ENCODE measurements around the gene CTSF. TPM values are rescaled to one million over a fixed set of nuclear protein-coding genes. Genes with fewer than 3 reads are reported as not detected.
"Not testable (repeated sequence)": the region's sequence is repeated elsewhere in the genome, so short reads cannot be mapped to it uniquely, and the experiment has no call there.

Gene CTSF
- total RNA-seq, 1 experiment from 2014 or later = 0.34 TPM

DNA sequence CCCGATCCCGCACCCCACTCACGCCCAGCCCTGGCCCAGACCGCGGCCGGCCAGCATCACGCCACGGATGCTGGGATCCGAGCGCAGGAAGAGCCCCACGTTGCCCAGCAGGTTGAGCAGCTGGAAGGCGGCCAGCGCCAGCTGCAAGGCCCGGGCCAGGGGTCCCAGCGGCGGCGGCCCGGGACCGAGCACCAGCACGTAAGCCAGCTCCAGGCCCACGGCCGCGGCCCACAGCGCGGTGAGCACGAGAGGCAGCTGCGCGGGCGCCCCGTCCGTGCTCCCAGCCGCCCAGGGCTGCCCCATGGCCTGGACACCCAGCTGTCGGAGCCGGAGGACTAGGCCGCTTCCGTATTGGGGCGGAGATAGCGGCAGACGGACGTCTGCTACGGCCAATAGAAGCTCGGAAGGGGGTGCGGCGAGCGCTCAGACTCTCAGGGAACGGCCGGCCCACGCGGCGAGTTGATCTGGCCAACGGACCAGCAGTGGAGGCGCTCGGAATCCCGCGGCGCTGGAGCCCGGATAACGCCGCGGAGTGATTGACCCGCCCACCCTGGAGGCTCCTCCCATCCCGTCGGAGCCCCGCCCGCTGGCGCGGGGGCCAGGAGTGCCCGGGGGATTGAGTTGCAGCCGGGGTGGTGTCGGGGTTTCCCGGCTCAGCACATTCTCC is 22.6 kb downstream of the CTSF start, which contains the start of gene ZDHHC24 (continued):
- TF ChIP-seq, protein P1, sequence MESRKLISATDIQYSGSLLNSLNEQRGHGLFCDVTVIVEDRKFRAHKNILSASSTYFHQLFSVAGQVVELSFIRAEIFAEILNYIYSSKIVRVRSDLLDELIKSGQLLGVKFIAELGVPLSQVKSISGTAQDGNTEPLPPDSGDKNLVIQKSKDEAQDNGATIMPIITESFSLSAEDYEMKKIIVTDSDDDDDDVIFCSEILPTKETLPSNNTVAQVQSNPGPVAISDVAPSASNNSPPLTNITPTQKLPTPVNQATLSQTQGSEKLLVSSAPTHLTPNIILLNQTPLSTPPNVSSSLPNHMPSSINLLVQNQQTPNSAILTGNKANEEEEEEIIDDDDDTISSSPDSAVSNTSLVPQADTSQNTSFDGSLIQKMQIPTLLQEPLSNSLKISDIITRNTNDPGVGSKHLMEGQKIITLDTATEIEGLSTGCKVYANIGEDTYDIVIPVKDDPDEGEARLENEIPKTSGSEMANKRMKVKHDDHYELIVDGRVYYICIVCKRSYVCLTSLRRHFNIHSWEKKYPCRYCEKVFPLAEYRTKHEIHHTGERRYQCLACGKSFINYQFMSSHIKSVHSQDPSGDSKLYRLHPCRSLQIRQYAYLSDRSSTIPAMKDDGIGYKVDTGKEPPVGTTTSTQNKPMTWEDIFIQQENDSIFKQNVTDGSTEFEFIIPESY (IDR thresholded peaks at IDR 0.05; ENCODE audit: extremely low read depth, insufficient replicate concordance, low read length) = peak; percentile 79
- TF ChIP-seq EZH2phosphoT487 (IDR thresholded peaks at IDR 0.05; ENCODE audit: borderline replicate concordance) = no peak

DNA sequence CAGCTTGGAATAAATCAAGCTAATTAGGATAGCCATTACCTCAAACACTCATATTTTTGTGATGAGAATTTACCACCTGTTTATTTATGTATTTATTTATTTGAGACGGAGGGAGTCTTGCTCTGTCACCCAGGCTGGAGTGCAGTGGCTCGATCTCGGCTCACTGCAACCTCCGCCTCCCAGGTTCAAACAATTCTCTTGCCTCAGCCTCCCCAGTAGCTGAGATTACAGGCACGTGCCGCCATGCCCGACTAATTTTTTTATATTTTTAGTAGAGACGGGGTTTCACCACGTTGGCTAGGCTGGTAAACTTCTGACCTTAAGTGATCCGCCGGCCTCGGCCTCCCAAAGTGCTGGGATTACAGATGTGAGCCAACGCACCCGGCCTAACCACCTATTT is 23.5 kb downstream of the CTSF start:
- H2AFZ ChIP-seq (ENCODE audit: low read depth, low read length, poor library complexity, severe bottlenecking); H3K36me3 ChIP-seq (ENCODE audit: control insufficient read depth in 1 of 2, insufficient read depth in 2 of 2, low read length in 2 of 2); H3K27me3 ChIP-seq (ENCODE audit: insufficient read depth, low read length); H3K9me2 ChIP-seq (ENCODE audit: insufficient read depth); H3K27ac ChIP-seq (ENCODE audit: low read depth, low read length); CTCF ChIA-PET; DNase-seq (ENCODE audit: low read depth, low spot score); H3K9me3 ChIP-seq (ENCODE audit: control insufficient read depth in 1 of 2, insufficient read depth in 1 of 2, low read depth in 1 of 2, low read length in 2 of 2); H4K20me1 ChIP-seq (ENCODE audit: insufficient read depth); intact Hi-C loops (cut with micrococcal nuclease); H3K79me2 ChIP-seq (ENCODE audit: insufficient read depth, low read length); ATAC-seq: not testable (repeated sequence)
- peak overlapping the region; percentile 86 for H3K9ac ChIP-seq (ENCODE audit: low read length)
- H3K4me1 ChIP-seq (ENCODE audit: control insufficient read depth in 1 of 2, insufficient read depth in 2 of 2, low read length in 2 of 2) = peaks cover 0 to 12% of the 10 kb centered on the region in 2 experiments; a peak in 2 of 4 replicates
- BruUV-seq (replicated peaks) = TSS peak; percentile 84
- RAD21 ChIA-PET (ENCODE audit: low non-redundant PET in 1 of 2, low total read pairs in 2 of 2, uncharacterized antibody in 2 of 2, unreplicated experiment in 2 of 2) = interaction anchor here (0.6 to 1.4 kb wide), 2 partner anchors 79 to 133 kb away, joined by 3 to 11 read pairs; partner anchors contain the start of genes PELI3 (in 1 of the 2) and RBM4B (in 1 of the 2)
- POLR2A ChIA-PET = interaction anchor here (1.2 to 1.6 kb wide), 2 partner anchors 93 to 133 kb away, joined by 5 to 10 read pairs; partner anchors contain the start of genes RBM4 and RBM4B
- peak overlapping the region; percentile 96 for H3K4me2 ChIP-seq (ENCODE audit: low read length)
- peak overlapping the region; percentile 75 to 82 for H3K4me3 ChIP-seq (replicated peaks in 1 of 2; ENCODE audit: low read depth in 1 of 2, low read length in 2 of 2)

Measured in HCT116 (cell line).